Fibroblast of mammary gland (primary cell): ENCODE results near the gene DAB2.

Experiments used
- DNase-seq: peaks from one replicate; pipeline ENCODE4 v3.0.0-alpha.2; 2010; ENCODE audit warnings: low read depth
- H3K4me3 ChIP-seq: 2 replicates; pipeline ENCODE4 v1.5.1; 2011; ENCODE audit warnings: low read depth, mild to moderate bottlenecking, low read length, moderate library complexity; ENCODE audit not compliant: control insufficient read depth
- CTCF ChIP-seq: conservative IDR thresholded peaks from 2 replicates; pipeline ENCODE4 v1.5.1; 2011; ENCODE audit warnings: low read depth, low read length, inconsistent platforms; ENCODE audit not compliant: control insufficient read depth, insufficient read depth

The DAB2 gene

DNA sequence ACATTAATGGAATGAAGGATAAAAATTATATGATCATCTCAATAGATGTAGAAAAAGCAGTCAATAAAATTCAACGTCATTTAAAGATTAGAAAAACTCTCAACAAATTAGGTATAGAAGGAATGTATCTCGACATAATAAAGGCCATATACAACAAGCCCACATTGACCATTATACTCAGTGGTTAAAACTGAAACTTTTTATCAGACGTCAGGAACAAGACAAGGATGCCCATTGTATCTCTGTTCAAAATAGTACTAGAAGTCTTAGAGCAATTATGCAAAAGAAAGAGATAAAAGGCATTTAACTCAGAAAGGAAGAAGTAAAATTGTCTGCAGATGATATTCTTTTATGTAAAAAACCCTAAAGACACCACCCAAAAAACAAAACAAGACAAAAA is 101.2 kb downstream of the DAB2 start:
- no peak for TF ChIP-seq CTCF
- DNase-seq: no peak
- H3K4me3 ChIP-seq: no peak overlapping the region
